Stimulated activated CD4-positive, alpha-beta T cell treated with anti-CD3 and anti-CD28 coated beads, Interleukin-12 subunit alpha, Interleukin-12 subunit beta, amount 100 ng/mL, for 48 hours (primary cell): ENCODE results near the gene AP2A1.
A peak's percentile ranks its signal among the peaks of the same experiment; 100 is the strongest.

ENCODE experiments used
- DNase-seq, 3 donors: peaks; one replicate each; pipeline ENCODE4 v3.0.0-alpha.2; 2020; ENCODE audit warnings: low read depth in 2 of 3, low spot score in 1 of 3

Gene AP2A1

GRCh38 chr19:49792829-49793560, 26.2 kb downstream of the AP2A1 start:
- DNase-seq = no peak

GRCh38 chr19:49793561-49793840, 26.7 kb downstream of the AP2A1 start:
- peak in 1 of 3 donors; percentile 18 for DNase-seq

- DNase-seq = no peak
Observed at GRCh38 chr19:49795615-49796014, 28.8 kb downstream of the AP2A1 start.

GRCh38 chr19:49798574-49798973, 31.8 kb downstream of the AP2A1 start:
- DNase-seq = no peak

- no peak for DNase-seq
Observed at GRCh38 chr19:49799271-49799797, 32.5 kb downstream of the AP2A1 start.

GRCh38 chr19:49799798-49800376, 33.1 kb downstream of the AP2A1 start:
- DNase-seq = no peak

GRCh38 chr19:49800771-49801170, 34.0 kb downstream of the AP2A1 start:
- DNase-seq = no peak

GRCh38 chr19:49801401-49801888, 34.6 kb downstream of the AP2A1 start:
- no peak for DNase-seq

GRCh38 chr19:49801966-49802661, 35.3 kb downstream of the AP2A1 start:
- no peak for DNase-seq

GRCh38 chr19:49802836-49803528, 36.2 kb downstream of the AP2A1 start:
- no peak for DNase-seq

- DNase-seq = no peak
Observed at GRCh38 chr19:49803529-49803856, 36.7 kb downstream of the AP2A1 start.

- no peak for DNase-seq
Observed at GRCh38 chr19:49805822-49806619, 39.2 kb downstream of the AP2A1 start.

- DNase-seq = no peak
Observed at GRCh38 chr19:49806620-49806959, 39.8 kb downstream of the AP2A1 start.

- no peak for DNase-seq
Observed at GRCh38 chr19:49807058-49807903, 40.5 kb downstream of the AP2A1 start.

- DNase-seq = no peak
Observed at GRCh38 chr19:49807904-49808675, 41.3 kb downstream of the AP2A1 start.

GRCh38 chr19:49808711-49809159, 41.9 kb downstream of the AP2A1 start:
- DNase-seq = peak; percentile 73 to 84 (median 76)

GRCh38 chr19:49809160-49809940, 42.5 kb downstream of the AP2A1 start:
- peak in 1 of 3 donors; percentile 22 for DNase-seq

GRCh38 chr19:49809941-49810389, 43.2 kb downstream of the AP2A1 start:
- DNase-seq = no peak
